Measurements from ENCODE around the gene NECAB3. TPM values are rescaled to one million over a fixed set of nuclear protein-coding genes. Genes with fewer than 3 reads are reported as not detected.
A peak's percentile ranks its signal among the peaks of the same experiment; 100 is the strongest.

The NECAB3 gene
- total and polyA plus RNA-seq, 2 of the 13 experiments (the other 11 are each of a cell fraction or from before 2014, with no cell fraction given): 61.5 to 65.5 TPM

GRCh38 chr20:33653900-33654596 is 20.2 kb downstream of the NECAB3 start (continued):
- TF ChIP-seq ZBTB34 (CRISPR knock-in tag; IDR thresholded peaks at IDR 0.05): 0 out of 2 replicates have a peak, but pooled peaks have one; percentile 44
- no peak for TF ChIP-seq ARNTL (CRISPR knock-in tag; IDR thresholded peaks at IDR 0.05)
- no peak for TF ChIP-seq ZKSCAN1 (IDR thresholded peaks at IDR 0.05; ENCODE audit: low read length)
- no peak for TF ChIP-seq ZMYM2 (CRISPR knock-in tag; IDR thresholded peaks at IDR 0.05)
- no peak for TF ChIP-seq SRF (IDR thresholded peaks at IDR 0.05; ENCODE audit: low read depth, low read length)
- TF ChIP-seq E2F1 (CRISPR knock-in tag; IDR thresholded peaks at IDR 0.05): no peak
- no peak for TF ChIP-seq ZNF589 (CRISPR knock-in tag; conservative IDR thresholded peaks at IDR 0.05)
- no peak for TF ChIP-seq ARID3A (IDR thresholded peaks at IDR 0.05; ENCODE audit: low read depth, low read length)
- TF ChIP-seq ZSCAN20 (CRISPR knock-in tag; IDR thresholded peaks at IDR 0.05; ENCODE audit: borderline replicate concordance): no peak
- TF ChIP-seq HNF1A (IDR thresholded peaks at IDR 0.05; ENCODE audit: low read depth): no peak
- 0 out of 2 replicates have a peak, but pooled peaks have one; percentile 24 for TF ChIP-seq HNF1A (CRISPR knock-in tag; IDR thresholded peaks at IDR 0.05; ENCODE audit: borderline replicate concordance)
- no peak for TF ChIP-seq ZFP41 (CRISPR knock-in tag; IDR thresholded peaks at IDR 0.05; ENCODE audit: borderline replicate concordance)
- no peak for TF ChIP-seq KLF16 (CRISPR knock-in tag; IDR thresholded peaks at IDR 0.05)
- TF ChIP-seq PBX3 (CRISPR knock-in tag; IDR thresholded peaks at IDR 0.05; ENCODE audit: borderline replicate concordance): no peak
- no peak for TF ChIP-seq JDP2 (CRISPR knock-in tag; IDR thresholded peaks at IDR 0.05; ENCODE audit: borderline replicate concordance)
- TF ChIP-seq E2F2 (CRISPR knock-in tag; IDR thresholded peaks at IDR 0.05; ENCODE audit: borderline replicate concordance): no peak
- no peak for TF ChIP-seq ZFY (CRISPR knock-in tag; IDR thresholded peaks at IDR 0.05)
- TF ChIP-seq SIX1 (CRISPR knock-in tag; IDR thresholded peaks at IDR 0.05; ENCODE audit: borderline replicate concordance): no peak
